Suprapubic skin (tissue), 4 donors: Measurements from ENCODE around the gene MVB12A. TPM values are rescaled to one million over a fixed set of nuclear protein-coding genes. Genes with fewer than 3 reads are reported as not detected.

Experiments used
- DNase-seq, 2 donors: peaks; one replicate each; pipeline ENCODE4 v3.0.0-alpha.2; 2019; ENCODE audit warnings: low spot score in 2 of 2
- H3K27ac ChIP-seq: fragments of 200-600 bp; sonication (generic); one replicate; pipeline ENCODE4 v1.5.1; 2019
- H3K27me3 ChIP-seq: fragments of 200-600 bp; sonication (generic); one replicate; pipeline ENCODE4 v1.5.1; 2019
- H3K36me3 ChIP-seq: fragments of 200-600 bp; sonication (generic); one replicate; pipeline ENCODE4 v1.5.1; 2019
- H3K4me1 ChIP-seq: fragments of 200-600 bp; sonication (generic); one replicate; pipeline ENCODE4 v1.5.1; 2019
- H3K4me3 ChIP-seq: fragments of 200-600 bp; sonication (generic); one replicate; pipeline ENCODE4 v1.5.1; 2019; ENCODE audit warnings: mild to moderate bottlenecking
- H3K9me3 ChIP-seq: fragments of 200-600 bp; sonication (generic); one replicate; pipeline ENCODE4 v1.5.1; 2019
- EP300 ChIP-seq: sonication (generic); formaldehyde crosslinking; IDR thresholded peaks from one replicate; pipeline ENCODE4 v1.6.1; 2017; ENCODE audit warnings: antibody characterized with exemption
- POLR2A ChIP-seq, 2 donors: fragments of 450-650 bp; IDR thresholded peaks; one replicate each; pipeline ENCODE4 v1.6.1; 2017; ENCODE audit warnings: antibody characterized with exemption in 2 of 2, mild to moderate bottlenecking in 2 of 2, moderate library complexity in 2 of 2
- POLR2AphosphoS5 ChIP-seq, 3 donors: sonication (generic); formaldehyde crosslinking; IDR thresholded peaks; one replicate each; pipeline ENCODE4 v1.6.1; 2017; ENCODE audit warnings: antibody characterized with exemption in 3 of 3
- WGBS: methylation state at CpG from one replicate; pipeline ENCODE4 v1.1.5; 2018; 5-methylcytosine and 5-hydroxymethylcytosine counted together
- total RNA-seq, 4 donors: library from RNA; depleted of rRNA; stranded (reverse); fragments of >200 nt; gene quantifications; one replicate each; pipeline ENCODE4 v1.1.0, GENCODE V29; 2016
- TF ChIP-seq, protein P1 (sequence below), 2 donors: fragments of 200-600 bp in 1 of 2; fragments of 450-650 bp in 1 of 2; sonication (generic) in 1 of 2; IDR thresholded peaks; one replicate each; pipeline ENCODE4 v1.5.1; 2016 to 2019; ENCODE audit warnings: antibody characterized with exemption in 2 of 2, mild to moderate bottlenecking in 1 of 2, moderate library complexity in 1 of 2

MVB12A gene
- 10 to 100 TPM; 44.2 to 71.3 (median 60.5) TPM for total RNA-seq

DNA sequence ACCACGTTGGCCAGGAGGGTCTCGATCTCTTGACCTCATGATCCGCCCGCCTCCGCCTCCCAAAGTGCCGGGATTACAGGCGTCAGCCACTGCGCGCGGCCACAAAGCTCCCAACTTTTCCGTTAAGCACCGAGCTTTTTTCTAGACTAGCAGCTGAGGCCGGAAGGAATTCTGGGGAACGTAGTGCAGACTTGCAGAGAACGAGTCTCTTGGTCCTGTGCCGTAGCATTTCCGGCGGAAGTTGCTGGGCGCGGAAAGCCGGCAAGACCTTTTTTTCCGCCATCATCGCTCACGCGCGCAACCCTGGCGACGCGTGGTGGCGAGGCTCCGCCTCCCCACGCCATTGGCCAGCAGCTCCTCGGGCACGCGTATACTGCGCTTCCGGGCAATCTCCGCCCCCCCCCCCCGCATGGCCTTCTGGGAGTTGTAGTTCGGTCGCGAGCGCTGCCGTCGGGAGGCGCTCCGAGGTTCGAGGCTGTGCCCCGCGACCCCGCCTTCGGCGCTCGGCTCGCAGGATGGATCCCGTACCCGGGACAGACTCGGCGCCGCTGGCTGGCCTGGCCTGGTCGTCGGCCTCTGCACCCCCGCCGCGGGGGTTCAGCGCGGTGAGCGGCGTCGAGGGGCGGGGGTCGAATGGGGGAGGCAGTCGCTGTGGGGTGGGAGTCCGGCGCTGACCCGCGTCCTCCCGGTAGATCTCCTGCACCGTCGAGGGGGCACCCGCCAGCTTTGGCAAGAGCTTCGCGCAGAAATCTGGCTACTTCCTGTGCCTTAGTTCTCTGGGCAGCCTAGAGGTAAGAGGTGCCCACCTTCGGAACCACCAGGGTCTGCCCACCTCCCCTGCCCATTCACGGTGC lies at the start of gene MVB12A:
TSS of gene MVB12A (plus strand) at position 427 of the 854 bp plus-strand sequence. CDS start at position 516, 89 bp downstream.
- H3K4me1 ChIP-seq = peaks cover 16% of the 10 kb centered on the region
- peak within 1 kb of the TSS; percentile 90 for H3K4me3 ChIP-seq
- peak; percentile 97 to 98 for DNase-seq
- peak within 1 kb of the TSS; percentile 56 for H3K27ac ChIP-seq
- peaks cover 14% of the 10 kb centered on the region for H3K36me3 ChIP-seq
- no peak for TF ChIP-seq EP300
- TF ChIP-seq POLR2AphosphoS5 (IDR thresholded peaks at IDR 0.05) = peak in 1 of 3 donors; percentile 93
- TF ChIP-seq, protein P1, sequence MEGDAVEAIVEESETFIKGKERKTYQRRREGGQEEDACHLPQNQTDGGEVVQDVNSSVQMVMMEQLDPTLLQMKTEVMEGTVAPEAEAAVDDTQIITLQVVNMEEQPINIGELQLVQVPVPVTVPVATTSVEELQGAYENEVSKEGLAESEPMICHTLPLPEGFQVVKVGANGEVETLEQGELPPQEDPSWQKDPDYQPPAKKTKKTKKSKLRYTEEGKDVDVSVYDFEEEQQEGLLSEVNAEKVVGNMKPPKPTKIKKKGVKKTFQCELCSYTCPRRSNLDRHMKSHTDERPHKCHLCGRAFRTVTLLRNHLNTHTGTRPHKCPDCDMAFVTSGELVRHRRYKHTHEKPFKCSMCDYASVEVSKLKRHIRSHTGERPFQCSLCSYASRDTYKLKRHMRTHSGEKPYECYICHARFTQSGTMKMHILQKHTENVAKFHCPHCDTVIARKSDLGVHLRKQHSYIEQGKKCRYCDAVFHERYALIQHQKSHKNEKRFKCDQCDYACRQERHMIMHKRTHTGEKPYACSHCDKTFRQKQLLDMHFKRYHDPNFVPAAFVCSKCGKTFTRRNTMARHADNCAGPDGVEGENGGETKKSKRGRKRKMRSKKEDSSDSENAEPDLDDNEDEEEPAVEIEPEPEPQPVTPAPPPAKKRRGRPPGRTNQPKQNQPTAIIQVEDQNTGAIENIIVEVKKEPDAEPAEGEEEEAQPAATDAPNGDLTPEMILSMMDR (IDR thresholded peaks at IDR 0.05) = no peak
- 0% methylated on average over 19 of the region's 85 CpGs for WGBS
- H3K9me3 ChIP-seq = no peaks in the 10 kb centered on the region
- H3K27me3 ChIP-seq = peaks cover under 1% of the 10 kb centered on the region

DNA sequence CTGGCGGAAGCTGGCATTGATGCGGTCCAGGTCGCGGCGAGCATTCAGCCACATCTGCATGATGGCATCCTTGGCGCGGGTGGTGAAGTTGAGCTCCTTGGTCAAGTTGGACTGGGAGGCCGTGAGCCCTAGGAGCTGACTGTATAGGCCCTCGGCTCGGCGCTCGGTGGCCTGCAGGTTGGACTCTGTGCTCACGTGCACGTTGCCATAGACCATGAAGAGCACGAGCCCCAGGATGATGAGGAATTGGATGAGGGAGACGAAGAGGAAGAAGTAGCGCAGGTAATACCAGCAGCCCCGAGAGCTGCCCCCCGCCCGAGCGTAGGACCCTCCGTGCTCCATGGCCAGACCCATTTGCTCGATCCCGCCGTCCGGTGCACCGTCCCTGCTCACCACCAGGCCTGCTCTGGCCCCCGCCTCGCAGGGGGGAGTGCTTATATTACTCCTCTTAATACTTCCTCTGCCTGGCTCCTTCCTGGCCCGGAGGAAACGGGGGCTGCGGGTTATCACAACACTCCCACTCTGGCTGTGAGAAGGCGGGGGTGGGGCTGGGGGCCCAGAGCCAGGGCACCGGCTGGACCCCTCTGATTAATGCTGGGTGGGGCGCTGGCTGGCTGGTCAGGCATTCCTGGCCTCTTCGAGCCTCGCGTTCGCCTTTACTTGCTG lies 42.8 kb upstream of the MVB12A start, which contains the start of gene PLVAP:
TSS of gene PLVAP (minus strand) at position 408 of the 666 bp plus-strand sequence. CDS start at position 354, 54 bp downstream.
- 54% methylated on average over 25 of the region's 39 CpGs for WGBS
- Histone ChIP-seq H3K27ac (no peak within 1 kb of the TSS), H3K9me3 (no peaks in the 10 kb centered on the region), H3K4me3 (peak within 1 kb of the TSS; percentile 26), H3K4me1 (no peaks in the 10 kb centered on the region), H3K36me3 (no peaks in the 10 kb centered on the region), H3K27me3 (peaks cover 4% of the 10 kb centered on the region)
- TF ChIP-seq, protein P1 (IDR thresholded peaks at IDR 0.05) = no peak
- TF ChIP-seq POLR2AphosphoS5 (IDR thresholded peaks at IDR 0.05) (no peak), EP300 (no peak), POLR2A (IDR thresholded peaks at IDR 0.05) (no peak)
- no peak for DNase-seq

DNA sequence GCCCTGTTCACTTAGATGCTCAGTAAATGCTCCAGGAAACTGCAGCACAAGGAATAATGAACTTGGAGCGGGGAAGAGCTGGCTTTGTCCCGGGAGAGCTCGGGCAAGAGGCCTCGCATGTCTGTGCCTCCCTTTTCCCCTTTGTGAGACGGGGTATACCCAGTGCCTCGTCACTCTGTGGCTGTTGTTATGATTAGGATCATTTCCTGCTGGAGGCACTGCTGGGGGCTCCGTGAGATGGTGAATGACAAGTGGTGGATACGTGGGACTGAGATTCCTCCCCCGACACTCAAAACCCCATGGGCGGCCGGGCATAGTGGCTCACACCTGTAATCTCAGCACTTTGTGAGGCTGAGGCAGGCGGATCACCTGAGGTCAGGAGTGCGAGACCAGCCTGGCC lies 41.6 kb upstream of the MVB12A start:
- Histone ChIP-seq H3K36me3 (no peaks in the 10 kb centered on the region), H3K27ac (no peak overlapping the region), H3K9me3 (no peaks in the 10 kb centered on the region), H3K4me3 (no peak overlapping the region), H3K27me3 (peaks cover 4% of the 10 kb centered on the region), H3K4me1 (peaks cover 8% of the 10 kb centered on the region)
- TF ChIP-seq EP300 = no peak
- no peak for TF ChIP-seq POLR2A (IDR thresholded peaks at IDR 0.05)
- TF ChIP-seq, protein P1 (IDR thresholded peaks at IDR 0.05) = no peak
- TF ChIP-seq POLR2AphosphoS5 (IDR thresholded peaks at IDR 0.05) = no peak
- WGBS = 79% methylated on average over 13 of the region's 13 CpGs
- no peak for DNase-seq

DNA sequence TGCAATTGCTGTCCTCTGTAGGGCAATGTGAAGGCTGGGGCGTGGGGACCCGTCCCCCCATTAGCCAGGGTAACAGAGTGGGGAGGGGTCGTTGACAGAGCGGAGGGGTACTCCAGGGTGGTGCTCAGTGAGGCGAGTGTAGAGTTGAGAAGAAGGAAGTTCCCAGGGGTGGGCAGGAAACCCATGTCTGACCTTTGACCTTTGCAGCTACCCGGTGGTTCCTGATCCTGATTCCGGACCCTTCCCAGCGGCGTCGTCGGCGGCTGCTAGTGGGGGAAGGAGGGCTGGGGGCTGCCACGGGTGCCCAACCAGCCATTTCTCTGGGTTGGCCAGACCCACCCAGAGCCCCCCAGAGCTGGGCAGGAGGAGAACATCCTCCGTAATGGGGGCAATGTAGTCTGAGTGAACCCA lies 40.6 kb upstream of the MVB12A start:
- no peak for TF ChIP-seq POLR2A (IDR thresholded peaks at IDR 0.05)
- no peak for TF ChIP-seq POLR2AphosphoS5 (IDR thresholded peaks at IDR 0.05)
- no peak for TF ChIP-seq EP300
- TF ChIP-seq, protein P1 (IDR thresholded peaks at IDR 0.05) = no peak
- no peak for DNase-seq
- H3K27ac ChIP-seq = no peak overlapping the region
- no peak overlapping the region for H3K4me3 ChIP-seq
- H3K27me3 ChIP-seq = peaks cover 4% of the 10 kb centered on the region
- H3K4me1 ChIP-seq = peaks cover 9% of the 10 kb centered on the region
- no peaks in the 10 kb centered on the region for H3K36me3 ChIP-seq
- WGBS = 56% methylated on average over 14 of the region's 14 CpGs
- H3K9me3 ChIP-seq = no peaks in the 10 kb centered on the region
